DOHH2 (cell line): ENCODE results near the gene SAC3D1.

Experiments
- H3F3A ChIP-seq: fragments of 200-600 bp; sonication (generic), shearing (Covaris generic); 2 replicates; pipeline ENCODE4 v1.6.0; 2016; ENCODE audit warnings: antibody characterized with exemption, mild to moderate bottlenecking; ENCODE audit not compliant: control insufficient read depth, insufficient read depth
- H3K27ac ChIP-seq: fragments of 200-600 bp; sonication (generic); 2 replicates; pipeline ENCODE4 v1.5.1; 2014; ENCODE audit warnings: low read depth, mild to moderate bottlenecking, low read length, moderate library complexity
- H3K27me3 ChIP-seq: fragments of 200-600 bp; sonication (generic); 2 replicates; pipeline ENCODE4 v1.6.1; 2014; ENCODE audit warnings: mild to moderate bottlenecking, low read length, mixed read lengths; ENCODE audit not compliant: control insufficient read depth
- H3K36me3 ChIP-seq: fragments of 200-600 bp; sonication (generic); 2 replicates; pipeline ENCODE4 v1.6.1; 2014; ENCODE audit warnings: mild to moderate bottlenecking, low read length, moderate library complexity, mixed read lengths; ENCODE audit not compliant: control insufficient read depth
- H3K4me1 ChIP-seq: fragments of 200-600 bp; sonication (generic); 2 replicates; pipeline ENCODE4 v1.6.1; 2014; ENCODE audit warnings: mild to moderate bottlenecking, low read length, mixed read lengths; ENCODE audit not compliant: control insufficient read depth
- H3K4me2 ChIP-seq: fragments of 200-600 bp; sonication (generic); 2 replicates; pipeline ENCODE4 v1.6.0; 2014; ENCODE audit warnings: mild to moderate bottlenecking, low read length, moderate library complexity
- H3K4me3 ChIP-seq: fragments of 200-600 bp; sonication (generic); 2 replicates; pipeline ENCODE4 v1.5.1; 2014; ENCODE audit warnings: mild to moderate bottlenecking, low read length, mixed read lengths
- H3K79me2 ChIP-seq: fragments of 200-600 bp; sonication (generic); 2 replicates; pipeline ENCODE4 v1.6.1; 2014; ENCODE audit warnings: mild to moderate bottlenecking, low read length, mixed read lengths; ENCODE audit not compliant: control insufficient read depth
- H3K9me2 ChIP-seq: fragments of 200-600 bp; sonication (generic); replicated peaks from 2 replicates; pipeline ENCODE4 v1.6.1; 2014; ENCODE audit warnings: mild to moderate bottlenecking, low read length, mixed read lengths; ENCODE audit not compliant: control insufficient read depth
- H3K9me3 ChIP-seq: fragments of 200-600 bp; sonication (generic); 2 replicates; pipeline ENCODE4 v1.6.1; 2014; ENCODE audit warnings: antibody characterized with exemption, low read length, mixed read lengths; ENCODE audit not compliant: control insufficient read depth, insufficient read depth
- H4K20me1 ChIP-seq: fragments of 200-600 bp; sonication (generic); 2 replicates; pipeline ENCODE4 v1.6.0; 2014; ENCODE audit warnings: low read depth, mild to moderate bottlenecking, antibody characterized with exemption, low read length, moderate library complexity; ENCODE audit not compliant: control insufficient read depth, insufficient read depth
- CTCF ChIP-seq: fragments of 200-600 bp; sonication (generic); IDR thresholded peaks from one replicate; pipeline ENCODE4 v1.5.1; 2014; ENCODE audit warnings: antibody characterized with exemption, mild to moderate bottlenecking, low read depth, low read length; ENCODE audit not compliant: poor library complexity, severe bottlenecking
- EZH2phosphoT487 ChIP-seq: fragments of 200-600 bp; sonication (generic); IDR thresholded peaks from 2 replicates; pipeline ENCODE4 v1.6.1; 2017; ENCODE audit warnings: borderline replicate concordance, mild to moderate bottlenecking, antibody characterized with exemption, low read length, moderate library complexity, mixed read lengths

The SAC3D1 gene

DNA sequence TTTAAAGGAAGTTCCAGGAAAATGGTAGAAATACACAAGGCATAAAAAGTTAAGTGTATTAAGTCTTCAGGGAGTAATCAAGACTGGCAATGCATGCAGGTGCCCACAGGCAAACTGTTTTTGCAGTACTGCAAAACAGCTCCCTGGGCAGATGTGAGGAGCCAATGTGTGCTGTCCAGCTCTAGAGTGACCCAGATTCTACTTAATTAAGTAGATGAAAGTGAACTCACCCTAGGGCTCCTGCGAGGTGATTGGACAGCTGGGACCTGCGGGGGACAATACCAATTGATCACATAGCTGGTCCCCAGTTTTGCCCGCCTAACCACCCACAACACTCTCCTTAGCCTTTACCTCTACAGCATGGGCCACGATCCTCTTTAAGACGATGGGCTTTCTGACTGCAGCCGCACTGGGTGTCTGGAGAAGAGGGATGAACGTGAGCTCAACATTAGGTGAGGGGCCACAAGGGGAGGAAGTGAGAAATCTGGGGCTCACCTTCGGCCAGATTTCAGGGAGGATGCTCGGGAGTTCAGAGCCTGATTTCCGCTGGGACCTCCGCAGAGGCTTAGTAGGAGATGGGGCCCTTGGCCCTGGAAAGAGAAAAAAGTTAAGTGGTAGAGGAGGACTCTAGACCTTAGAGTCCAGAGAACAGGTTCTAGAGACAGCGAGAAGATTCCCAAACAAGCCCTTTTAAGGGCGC lies 42.3 kb downstream of the SAC3D1 start:
- Histone ChIP-seq H3K4me1 (peaks cover 49% of the 10 kb centered on the region), H3K36me3 (peaks cover 80% of the 10 kb centered on the region), H3K9me2 (no peaks in the 10 kb centered on the region), H4K20me1 (no peaks in the 10 kb centered on the region), H3K9me3 (no peaks in the 10 kb centered on the region), H3K27ac (peak overlapping the region; percentile 70), H3F3A (0 out of 2 replicates have a peak, but pooled peaks cover 2% of the 10 kb centered on the region), H3K4me3 (peak overlapping the region; percentile 90), H3K79me2 (peaks cover 68% of the 10 kb centered on the region), H3K27me3 (no peaks in the 10 kb centered on the region), H3K4me2 (peak overlapping the region; percentile 85)
- TF ChIP-seq CTCF (no peak), EZH2phosphoT487 (no peak)

GRCh38 chr11:65083834-65084597 lies 43.0 kb downstream of the SAC3D1 start, which contains the start of the genes CDCA5 and ZFPL1:
Gene CDCA5 (minus strand): TSS chr11:65084040. CDS start chr11:65083978, 62 bp downstream.
Gene ZFPL1 (plus strand): TSS chr11:65084222. CDS start chr11:65084699, 477 bp downstream.
- Histone ChIP-seq H4K20me1 (no peaks in the 10 kb centered on the region), H3K9me2 (no peaks in the 10 kb centered on the region), H3K9me3 (no peaks in the 10 kb centered on the region), H3F3A (0 out of 2 replicates have a peak, but pooled peaks cover 2% of the 10 kb centered on the region), H3K79me2 (peaks cover 61% of the 10 kb centered on the region), H3K4me3 (peak within 1 kb of the TSS; percentile 90), H3K36me3 (peaks cover 73% of the 10 kb centered on the region), H3K4me2 (peak within 1 kb of the TSS; percentile 85), H3K27ac (peak within 1 kb of the TSS; percentile 70), H3K27me3 (no peaks in the 10 kb centered on the region), H3K4me1 (peaks cover 42% of the 10 kb centered on the region)
- TF ChIP-seq EZH2phosphoT487 (no peak), CTCF (no peak)

GRCh38 chr11:65084598-65085375 lies 43.8 kb downstream of the SAC3D1 start:
- Histone ChIP-seq H3F3A (0 out of 2 replicates have a peak, but pooled peaks cover 2% of the 10 kb centered on the region), H3K4me1 (peaks cover 37% of the 10 kb centered on the region), H3K4me3 (peak overlapping the region; percentile 90), H3K27me3 (no peaks in the 10 kb centered on the region), H3K36me3 (peaks cover 65% of the 10 kb centered on the region), H3K79me2 (peaks cover 54% of the 10 kb centered on the region), H3K27ac (peak overlapping the region; percentile 70; the same call in 1 of the 2 replicates), H3K9me3 (no peaks in the 10 kb centered on the region), H4K20me1 (no peaks in the 10 kb centered on the region), H3K4me2 (peak overlapping the region; percentile 85), H3K9me2 (no peaks in the 10 kb centered on the region)
- no peak for TF ChIP-seq EZH2phosphoT487
